Measurements from ENCODE around the gene GPX4. TPM values are rescaled to one million over a fixed set of nuclear protein-coding genes. Genes with fewer than 3 reads are reported as not detected.

GPX4 gene
- total RNA-seq, 1 experiment from 2014 or later, result 355 TPM

- no peak overlapping the region for H2BK120ac ChIP-seq (ENCODE audit: low read depth, low read length, poor library complexity, severe bottlenecking)
- DNase-seq, result no peak
- H3K9me3 Mint-ChIP-seq, result no peaks in the 10 kb centered on the region; a peak in 1 of 5 replicates
These were observed 22.0 kb downstream of the GPX4 start for GRCh38 chr19:1125601-1126467.

More at GRCh38 chr19:1125601-1126467, 22.0 kb downstream of the GPX4 start:
- Histone ChIP-seq H2BK12ac (ENCODE audit: insufficient read length, low read depth, low read length) (no peak overlapping the region), H3K4me1 (ENCODE audit: insufficient read depth, low read length) (no peaks in the 10 kb centered on the region), H3K4ac (ENCODE audit: low read depth, low read length) (no peak overlapping the region), H2BK20ac (ENCODE audit: low read depth, low read length, poor library complexity, severe bottlenecking) (no peak overlapping the region), H2AFZ (ENCODE audit: low read length) (no peak overlapping the region), H3T11ph (ENCODE audit: low read length) (no peak overlapping the region), H4K5ac (ENCODE audit: insufficient read length, low read depth, low read length) (no peak overlapping the region), H4K91ac (ENCODE audit: insufficient read length, low read depth, low read length) (no peak overlapping the region), H3K27me3 (ENCODE audit: insufficient read depth, low read length) (no peaks in the 10 kb centered on the region), H3K27ac (ENCODE audit: insufficient read length, low read depth, low read length) (no peak overlapping the region), H3K23me2 (ENCODE audit: insufficient read length, low read depth, low read length, poor library complexity, severe bottlenecking) (no peaks in the 10 kb centered on the region), H2BK5ac (ENCODE audit: insufficient read length, low read length) (no peak overlapping the region), H4K8ac (replicated peaks; ENCODE audit: insufficient read length, low read depth, low read length) (no peak overlapping the region), H3K9me3 (ENCODE audit: control insufficient read depth, low read depth, low read length) (no peaks in the 10 kb centered on the region), H3K4me2 (ENCODE audit: insufficient read depth, insufficient read length, low read length) (no peak overlapping the region), H3K14ac (ENCODE audit: insufficient read depth, low read length) (no peak overlapping the region), H3K79me2 (ENCODE audit: insufficient read depth, low read length) (no peaks in the 10 kb centered on the region; the same call in 1 of the 2 replicates), H3K9ac (ENCODE audit: extremely low read depth, insufficient read length, low read length) (no peak overlapping the region), H3K56ac (ENCODE audit: insufficient read length, low read depth, low read length) (no peak overlapping the region), H3K23ac (ENCODE audit: insufficient read length, low read depth, low read length) (no peak overlapping the region), H3K79me1 (ENCODE audit: insufficient read depth, low read depth, low read length, poor library complexity, severe bottlenecking) (no peaks in the 10 kb centered on the region), H2BK15ac (ENCODE audit: low read depth, low read length) (no peak overlapping the region), H2AK5ac (ENCODE audit: insufficient read length, low read length) (no peak overlapping the region), H3K18ac (ENCODE audit: insufficient read length, low read depth, low read length) (no peak overlapping the region), H4K20me1 (ENCODE audit: control insufficient read depth, insufficient read depth, insufficient read length) (no peaks in the 10 kb centered on the region)
- Mint-ChIP-seq H3K27ac (peak overlapping the region in 1 of 3 experiments; percentile 72; a peak in 2 of 7 replicates), H3K4me1 (peaks cover 2 to 7% of the 10 kb centered on the region in 2 experiments; a peak in 3 of 4 replicates), H3K4me3 (no peak overlapping the region; a peak in 1 of 5 replicates), H3K27me3 (ENCODE audit: low read depth) (no peaks in the 10 kb centered on the region), H3K36me3 (ENCODE audit: insufficient read depth in 1 of 3, low read depth in 3 of 3) (peaks cover 10 to 32% (median 27%) of the 10 kb centered on the region in 3 experiments; a peak in 6 of 7 replicates)
- WGBS (ENCODE audit: extremely low coverage, insufficient read length, low lambda C conversion rate), result no CpG with 5 or more reads among the region's 33 CpGs
- no peak for TF ChIP-seq CTCF (conservative IDR thresholded peaks at IDR 0.05)
